Prostate gland (tissue), 2 donors: ENCODE results near the gene CLEC16A.

Experiments
- CTCF ChIP-seq, 4 experiments: fragments of 200-600 bp in 2 of 4; fragments of 450-650 bp in 2 of 4; sonication (generic) in 2 of 4; IDR thresholded peaks; 1 replicate in 3 of 4; 2 replicates in 1 of 4; pipeline ENCODE4 v1.5.1; 2016 to 2019; ENCODE audit warnings: antibody characterized with exemption in 4 of 4, mild to moderate bottlenecking in 2 of 4, moderate library complexity in 2 of 4
- POLR2AphosphoS5 ChIP-seq: sonication (generic); formaldehyde crosslinking; IDR thresholded peaks from one replicate; pipeline ENCODE4 v1.6.1; 2017; ENCODE audit warnings: antibody characterized with exemption

- no peak for TF ChIP-seq POLR2AphosphoS5
- TF ChIP-seq CTCF (IDR thresholded peaks at IDR 0.05): no peak
These were observed 21.2 kb upstream of the CLEC16A start for GRCh38 chr16:10923146-10923649.
